ENCODE data around the gene ZNF646. TPM values are rescaled to one million over a fixed set of nuclear protein-coding genes. Genes with fewer than 3 reads are reported as not detected.

The ZNF646 gene
- total RNA-seq, 4 donors from 2014 or later, result 10.9 to 16.9 (median 13.6) TPM

GRCh38 chr16:31118223-31119155, 44.3 kb downstream of the ZNF646 start:
- H3K4me3 ChIP-seq, result peak overlapping the region; percentile 62 to 88
- peak; percentile 45 for ATAC-seq
- H3K9me3 ChIP-seq, result no peaks in the 10 kb centered on the region
- no peaks in the 10 kb centered on the region for H3K27me3 ChIP-seq
- peaks cover 0 to 39% (median 11%) of the 10 kb centered on the region in 3 donors for H3K4me1 ChIP-seq
- WGBS, 2 donors (ENCODE audit: low coverage in 1 of 2), result 13 to 33% methylated on average over 2 to 6 of the region's 9 CpGs
- TF ChIP-seq POLR2AphosphoS5 (IDR thresholded peaks at IDR 0.05) (peak; percentile 73), CTCF (IDR thresholded peaks at IDR 0.05) (no peak), EP300 (IDR thresholded peaks at IDR 0.05) (no peak), POLR2A (IDR thresholded peaks at IDR 0.05) (peak in 1 of 2 donors; percentile 2)
- peaks cover 0 to 41% of the 10 kb centered on the region in 2 donors for H3K36me3 ChIP-seq
- peak overlapping the region; percentile 87 to 99 (median 96) for H3K27ac ChIP-seq

- TF ChIP-seq POLR2A (IDR thresholded peaks at IDR 0.05) (no peak), EP300 (IDR thresholded peaks at IDR 0.05) (no peak), CTCF (IDR thresholded peaks at IDR 0.05) (no peak), POLR2AphosphoS5 (IDR thresholded peaks at IDR 0.05) (no peak)
- Histone ChIP-seq H3K27me3 (no peaks in the 10 kb centered on the region), H3K4me1 (peaks cover 0 to 39% (median 11%) of the 10 kb centered on the region in 3 donors), H3K36me3 (peaks cover 0 to 55% of the 10 kb centered on the region in 2 donors), H3K9me3 (no peaks in the 10 kb centered on the region), H3K4me3 (no peak overlapping the region), H3K27ac (peak overlapping the region in 3 of 4 donors; percentile 95 to 99 (median 98))
- 97% methylated on average over 6 of the region's 16 CpGs; no CpG with 5 or more reads in 1 of the 2 donors for WGBS, 2 donors (ENCODE audit: low coverage in 1 of 2)
- ATAC-seq, result no peak
Observed at GRCh38 chr16:31120129-31120528, 45.9 kb downstream of the ZNF646 start.

GRCh38 chr16:31125844-31126243, 51.6 kb downstream of the ZNF646 start:
- Histone ChIP-seq H3K4me1 (peaks cover 0 to 15% (median 0%) of the 10 kb centered on the region in 3 donors), H3K27ac (no peak overlapping the region), H3K36me3 (peaks cover 0 to 92% of the 10 kb centered on the region in 2 donors), H3K4me3 (no peak overlapping the region), H3K9me3 (no peaks in the 10 kb centered on the region), H3K27me3 (no peaks in the 10 kb centered on the region)
- no peak for ATAC-seq
- 100% methylated on average over 2 of the region's 3 CpGs; no CpG with 5 or more reads in 1 of the 2 donors for WGBS, 2 donors (ENCODE audit: low coverage in 1 of 2)
- TF ChIP-seq EP300 (IDR thresholded peaks at IDR 0.05) (no peak), CTCF (IDR thresholded peaks at IDR 0.05) (no peak), POLR2A (IDR thresholded peaks at IDR 0.05) (no peak), POLR2AphosphoS5 (IDR thresholded peaks at IDR 0.05) (no peak)

- Histone ChIP-seq H3K27me3 (no peaks in the 10 kb centered on the region), H3K36me3 (peaks cover 0 to 92% of the 10 kb centered on the region in 2 donors), H3K4me3 (no peak overlapping the region), H3K9me3 (no peaks in the 10 kb centered on the region), H3K27ac (peak overlapping the region in 1 of 4 donors; percentile 14), H3K4me1 (peaks cover 0 to 15% (median 0%) of the 10 kb centered on the region in 3 donors)
- ATAC-seq, result no peak
- TF ChIP-seq POLR2A (IDR thresholded peaks at IDR 0.05) (no peak), CTCF (IDR thresholded peaks at IDR 0.05) (no peak), EP300 (IDR thresholded peaks at IDR 0.05) (no peak), POLR2AphosphoS5 (IDR thresholded peaks at IDR 0.05) (no peak)
- 100% methylated on average over 1 of the region's 13 CpGs; no CpG with 5 or more reads in 1 of the 2 donors for WGBS, 2 donors (ENCODE audit: low coverage in 1 of 2)
Observed at GRCh38 chr16:31127182-31127581, 53.0 kb downstream of the ZNF646 start.

All from gastroesophageal sphincter (tissue), 4 donors.